ENCODE measurements around the gene ZNF81. TPM values are rescaled to one million over a fixed set of nuclear protein-coding genes. Genes with fewer than 3 reads are reported as not detected.
"Not testable (repeated sequence)": the region's sequence is repeated elsewhere in the genome, so short reads cannot be mapped to it uniquely, and the experiment has no call there.

ZNF81 gene
- polyA plus RNA-seq, 2 donors, result 0.65 to 0.86 TPM

- no peaks in the 10 kb centered on the region for H3K9me3 ChIP-seq (ENCODE audit: control insufficient read depth in 2 of 2, insufficient read depth in 1 of 2, low read depth in 1 of 2, low read length in 1 of 2)
- 70 to 77% methylated on average over 1 of the region's 1 CpG for WGBS, 2 donors
These were observed 1.7 kb downstream of the ZNF81 start for GRCh38 chrX:47838361-47838760.

GRCh38 chrX:47840111-47840510 lies 3.4 kb downstream of the ZNF81 start:
- Histone ChIP-seq H3K27me3 (ENCODE audit: control insufficient read depth in 1 of 2, insufficient read depth in 2 of 2, low read length in 2 of 2) (peaks cover 0 to 3% of the 10 kb centered on the region in 2 donors), H3K4me3 (ENCODE audit: low read depth in 1 of 2, low read length in 2 of 2) (no peak overlapping the region), H3K36me3 (ENCODE audit: control insufficient read depth in 2 of 2, insufficient read depth in 2 of 2, low read length in 1 of 2) (no peaks in the 10 kb centered on the region), H3K9me3 (ENCODE audit: control insufficient read depth in 2 of 2, insufficient read depth in 1 of 2, low read depth in 1 of 2, low read length in 1 of 2) (no peaks in the 10 kb centered on the region), H3K4me1 (ENCODE audit: control insufficient read depth in 2 of 2, insufficient read depth in 2 of 2, low read length in 1 of 2) (no peaks in the 10 kb centered on the region), H3K27ac (ENCODE audit: low read depth in 2 of 2, low read length in 1 of 2) (no peak overlapping the region)
- WGBS, 2 donors, result 70 to 74% methylated on average over 4 of the region's 4 CpGs

More at GRCh38 chrX:47838361-47838760, 1.7 kb downstream of the ZNF81 start:
- Histone ChIP-seq H3K36me3 (ENCODE audit: control insufficient read depth in 2 of 2, insufficient read depth in 2 of 2, low read length in 1 of 2) (no peaks in the 10 kb centered on the region), H3K27me3 (ENCODE audit: control insufficient read depth in 1 of 2, insufficient read depth in 2 of 2, low read length in 2 of 2) (peaks cover 0 to 3% of the 10 kb centered on the region in 2 donors), H3K4me3 (ENCODE audit: low read depth in 1 of 2, low read length in 2 of 2) (no peak overlapping the region), H3K27ac (ENCODE audit: low read depth in 2 of 2, low read length in 1 of 2) (no peak overlapping the region), H3K4me1 (ENCODE audit: control insufficient read depth in 2 of 2, insufficient read depth in 2 of 2, low read length in 1 of 2) (no peaks in the 10 kb centered on the region)

- Histone ChIP-seq H3K27me3 (ENCODE audit: control insufficient read depth in 1 of 2, insufficient read depth in 2 of 2, low read length in 2 of 2) (no peaks in the 10 kb centered on the region), H3K4me1 (ENCODE audit: control insufficient read depth in 2 of 2, insufficient read depth in 2 of 2, low read length in 1 of 2) (no peaks in the 10 kb centered on the region), H3K27ac (ENCODE audit: low read depth in 2 of 2, low read length in 1 of 2) (no peak overlapping the region), H3K9me3 (ENCODE audit: control insufficient read depth in 2 of 2, insufficient read depth in 1 of 2, low read depth in 1 of 2, low read length in 1 of 2) (no peaks in the 10 kb centered on the region), H3K36me3 (ENCODE audit: control insufficient read depth in 2 of 2, insufficient read depth in 2 of 2, low read length in 1 of 2) (no peaks in the 10 kb centered on the region), H3K4me3 (ENCODE audit: low read depth in 1 of 2, low read length in 2 of 2) (no peak overlapping the region)
- 92 to 93% methylated on average over 1 of the region's 1 CpG for WGBS, 2 donors
These were observed 6.7 kb downstream of the ZNF81 start for GRCh38 chrX:47843363-47843762.

GRCh38 chrX:47844117-47844516 lies 7.4 kb downstream of the ZNF81 start:
- Histone ChIP-seq H3K36me3 (ENCODE audit: control insufficient read depth in 2 of 2, insufficient read depth in 2 of 2, low read length in 1 of 2) (no peaks in the 10 kb centered on the region), H3K27ac (ENCODE audit: low read depth in 2 of 2, low read length in 1 of 2) (no peak overlapping the region), H3K9me3 (ENCODE audit: control insufficient read depth in 2 of 2, insufficient read depth in 1 of 2, low read depth in 1 of 2, low read length in 1 of 2) (no peaks in the 10 kb centered on the region), H3K4me1 (ENCODE audit: control insufficient read depth in 2 of 2, insufficient read depth in 2 of 2, low read length in 1 of 2) (no peaks in the 10 kb centered on the region), H3K4me3 (ENCODE audit: low read depth in 1 of 2, low read length in 2 of 2) (no peak overlapping the region), H3K27me3 (ENCODE audit: control insufficient read depth in 1 of 2, insufficient read depth in 2 of 2, low read length in 2 of 2) (no peaks in the 10 kb centered on the region)
- 83 to 95% methylated on average over 1 of the region's 1 CpG for WGBS, 2 donors

GRCh38 chrX:47846040-47846439 lies 9.3 kb downstream of the ZNF81 start:
- Histone ChIP-seq H3K27ac (ENCODE audit: low read depth in 2 of 2, low read length in 1 of 2) (no peak overlapping the region), H3K4me3 (ENCODE audit: low read depth in 1 of 2, low read length in 2 of 2) (no peak overlapping the region), H3K36me3 (ENCODE audit: control insufficient read depth in 2 of 2, insufficient read depth in 2 of 2, low read length in 1 of 2) (no peaks in the 10 kb centered on the region), H3K27me3 (ENCODE audit: control insufficient read depth in 1 of 2, insufficient read depth in 2 of 2, low read length in 2 of 2) (no peaks in the 10 kb centered on the region), H3K4me1 (ENCODE audit: control insufficient read depth in 2 of 2, insufficient read depth in 2 of 2, low read length in 1 of 2) (no peaks in the 10 kb centered on the region), H3K9me3 (ENCODE audit: control insufficient read depth in 2 of 2, insufficient read depth in 1 of 2, low read depth in 1 of 2, low read length in 1 of 2) (no peaks in the 10 kb centered on the region)
- WGBS, 2 donors, result 61 to 81% methylated on average over 7 of the region's 7 CpGs

- H3K4me1 ChIP-seq (ENCODE audit: control insufficient read depth in 2 of 2, insufficient read depth in 2 of 2, low read length in 1 of 2), result no peaks in the 10 kb centered on the region
- H3K27ac ChIP-seq (ENCODE audit: low read depth in 2 of 2, low read length in 1 of 2), result no peak overlapping the region
- H3K27me3 ChIP-seq (ENCODE audit: control insufficient read depth in 1 of 2, insufficient read depth in 2 of 2, low read length in 2 of 2), result no peaks in the 10 kb centered on the region
- H3K9me3 ChIP-seq (ENCODE audit: control insufficient read depth in 2 of 2, insufficient read depth in 1 of 2, low read depth in 1 of 2, low read length in 1 of 2), result no peaks in the 10 kb centered on the region
- no peaks in the 10 kb centered on the region for H3K36me3 ChIP-seq (ENCODE audit: control insufficient read depth in 2 of 2, insufficient read depth in 2 of 2, low read length in 1 of 2)
- WGBS, 2 donors, result 52 to 61% methylated on average over 2 of the region's 2 CpGs
- H3K4me3 ChIP-seq (ENCODE audit: low read depth in 1 of 2, low read length in 2 of 2), result no peak overlapping the region
These were observed 13.1 kb downstream of the ZNF81 start for GRCh38 chrX:47849778-47850177.

GRCh38 chrX:47850389-47850788 lies 13.7 kb downstream of the ZNF81 start:
- no CpG with 5 or more reads among the region's 2 CpGs for WGBS, 2 donors
- not testable (repeated sequence) for H3K27ac ChIP-seq (ENCODE audit: low read depth in 2 of 2, low read length in 1 of 2); H3K4me3 ChIP-seq (ENCODE audit: low read depth in 1 of 2, low read length in 2 of 2); H3K4me1 ChIP-seq (ENCODE audit: control insufficient read depth in 2 of 2, insufficient read depth in 2 of 2, low read length in 1 of 2); H3K27me3 ChIP-seq (ENCODE audit: control insufficient read depth in 1 of 2, insufficient read depth in 2 of 2, low read length in 2 of 2); H3K9me3 ChIP-seq (ENCODE audit: control insufficient read depth in 2 of 2, insufficient read depth in 1 of 2, low read depth in 1 of 2, low read length in 1 of 2); H3K36me3 ChIP-seq (ENCODE audit: control insufficient read depth in 2 of 2, insufficient read depth in 2 of 2, low read length in 1 of 2)

- 72 to 77% methylated on average over 1 of the region's 1 CpG for WGBS, 2 donors
- Histone ChIP-seq H3K27me3 (ENCODE audit: control insufficient read depth in 1 of 2, insufficient read depth in 2 of 2, low read length in 2 of 2) (no peaks in the 10 kb centered on the region), H3K4me1 (ENCODE audit: control insufficient read depth in 2 of 2, insufficient read depth in 2 of 2, low read length in 1 of 2) (no peaks in the 10 kb centered on the region)
These were observed 14.2 kb downstream of the ZNF81 start for GRCh38 chrX:47850901-47851300.

GRCh38 chrX:47854474-47854873 lies 17.8 kb downstream of the ZNF81 start:
- H3K27ac ChIP-seq (ENCODE audit: low read depth in 2 of 2, low read length in 1 of 2), result no peak overlapping the region
- WGBS, 2 donors, result 66 to 69% methylated on average over 10 of the region's 10 CpGs
- no peaks in the 10 kb centered on the region for H3K4me1 ChIP-seq (ENCODE audit: control insufficient read depth in 2 of 2, insufficient read depth in 2 of 2, low read length in 1 of 2)
- H3K4me3 ChIP-seq (ENCODE audit: low read depth in 1 of 2, low read length in 2 of 2), result no peak overlapping the region
- H3K36me3 ChIP-seq (ENCODE audit: control insufficient read depth in 2 of 2, insufficient read depth in 2 of 2, low read length in 1 of 2), result no peaks in the 10 kb centered on the region
- no peaks in the 10 kb centered on the region for H3K27me3 ChIP-seq (ENCODE audit: control insufficient read depth in 1 of 2, insufficient read depth in 2 of 2, low read length in 2 of 2)
- H3K9me3 ChIP-seq (ENCODE audit: control insufficient read depth in 2 of 2, insufficient read depth in 1 of 2, low read depth in 1 of 2, low read length in 1 of 2), result no peaks in the 10 kb centered on the region

More at GRCh38 chrX:47850901-47851300, 14.2 kb downstream of the ZNF81 start:
- H3K9me3 ChIP-seq (ENCODE audit: control insufficient read depth in 2 of 2, insufficient read depth in 1 of 2, low read depth in 1 of 2, low read length in 1 of 2), result no peaks in the 10 kb centered on the region
- no peaks in the 10 kb centered on the region for H3K36me3 ChIP-seq (ENCODE audit: control insufficient read depth in 2 of 2, insufficient read depth in 2 of 2, low read length in 1 of 2)
- no peak overlapping the region for H3K4me3 ChIP-seq (ENCODE audit: low read depth in 1 of 2, low read length in 2 of 2)
- no peak overlapping the region for H3K27ac ChIP-seq (ENCODE audit: low read depth in 2 of 2, low read length in 1 of 2)

- Histone ChIP-seq H3K27ac (ENCODE audit: low read depth in 2 of 2, low read length in 1 of 2) (no peak overlapping the region), H3K36me3 (ENCODE audit: control insufficient read depth in 2 of 2, insufficient read depth in 2 of 2, low read length in 1 of 2) (no peaks in the 10 kb centered on the region), H3K4me1 (ENCODE audit: control insufficient read depth in 2 of 2, insufficient read depth in 2 of 2, low read length in 1 of 2) (no peaks in the 10 kb centered on the region), H3K27me3 (ENCODE audit: control insufficient read depth in 1 of 2, insufficient read depth in 2 of 2, low read length in 2 of 2) (no peaks in the 10 kb centered on the region), H3K4me3 (ENCODE audit: low read depth in 1 of 2, low read length in 2 of 2) (no peak overlapping the region), H3K9me3 (ENCODE audit: control insufficient read depth in 2 of 2, insufficient read depth in 1 of 2, low read depth in 1 of 2, low read length in 1 of 2) (no peaks in the 10 kb centered on the region)
- WGBS, 2 donors, result 51 to 52% methylated on average over 4 of the region's 4 CpGs
These were observed 23.0 kb downstream of the ZNF81 start for GRCh38 chrX:47859686-47860085.
